Measurements from ENCODE around the gene CWC22. TPM values are rescaled to one million over a fixed set of nuclear protein-coding genes. Genes with fewer than 3 reads are reported as not detected.
"Not testable (repeated sequence)": the region's sequence is repeated elsewhere in the genome, so short reads cannot be mapped to it uniquely, and the experiment has no call there.

The CWC22 gene
- total and polyA plus RNA-seq, 2 of the 13 experiments (the other 11 are each of a cell fraction or from before 2014, with no cell fraction given): 5.7 to 29.2 TPM

DNA sequence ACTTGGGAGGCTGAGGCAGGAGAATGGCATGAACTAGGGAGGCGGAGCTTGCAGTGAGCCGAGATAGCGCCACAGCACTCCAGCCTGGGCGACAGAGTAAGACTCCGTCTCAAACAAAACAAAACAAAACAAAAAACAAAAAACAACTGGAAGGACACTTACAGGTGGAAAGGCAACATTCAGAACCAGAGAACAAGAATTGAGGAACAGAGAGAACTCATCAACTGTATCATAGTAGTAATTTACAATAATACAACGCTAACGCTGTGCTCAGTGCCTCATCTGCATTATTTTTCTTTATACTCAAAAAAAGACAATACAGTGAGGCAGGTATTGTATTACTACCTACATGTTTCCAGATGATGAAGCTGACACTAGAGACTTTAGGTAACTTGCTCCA lies 1.6 kb downstream of the CWC22 start:
- in situ Hi-C loops (cut with HindIII; ENCODE audit: extremely low pct_ligation_motif_present, low pct_unique_long_range_greater_than_20kb); FAIRE-seq; H3K27me3 ChIP-seq (ENCODE audit: control insufficient read depth in 1 of 2, insufficient read depth in 2 of 2, low read length in 2 of 2); H3K36me3 ChIP-seq (replicated peaks in 1 of 2; ENCODE audit: control insufficient read depth in 1 of 2, insufficient read depth in 2 of 2, low read length in 2 of 2); POLR2A ChIA-PET; BruUV-seq (replicated peaks); H2AFZ ChIP-seq (ENCODE audit: low read length); H4K20me1 ChIP-seq (ENCODE audit: insufficient read depth, low read length); CTCF ChIA-PET (ENCODE audit: low intra/inter-chr PET ratio, low total read pairs); H3K27ac ChIP-seq (ENCODE audit: extremely low read length, insufficient read depth, low read length); DNase-seq (ENCODE audit: low spot score); ATAC-seq; H3K9me3 ChIP-seq (ENCODE audit: low read length): not testable (repeated sequence)
- peaks cover 55% of the 10 kb centered on the region for H3K79me2 ChIP-seq (ENCODE audit: insufficient read depth, low read length)
- peak overlapping the region; percentile 88 for H3K4me2 ChIP-seq (ENCODE audit: low read depth, low read length)
- peak overlapping the region; percentile 76 to 94 (median 93) for H3K4me3 ChIP-seq (replicated peaks in 1 of 3; ENCODE audit: insufficient read depth in 1 of 3, low read depth in 2 of 3, low read length in 3 of 3)
- WGBS (ENCODE audit: low lambda C conversion rate): 98% methylated on average over 7 of the region's 7 CpGs
- peaks cover 33% of the 10 kb centered on the region for H3K4me1 ChIP-seq (ENCODE audit: insufficient read depth, low read length)
- peak overlapping the region; percentile 92 for H3K9ac ChIP-seq (ENCODE audit: insufficient read depth, low read depth, low read length)
- intact Hi-C loops (cut with micrococcal nuclease; ENCODE audit: unreplicated experiment): loop anchor here (10.0 kb wide), 1 partner anchor 979 kb away; the partner anchor contains the start of gene UBE2E3

DNA sequence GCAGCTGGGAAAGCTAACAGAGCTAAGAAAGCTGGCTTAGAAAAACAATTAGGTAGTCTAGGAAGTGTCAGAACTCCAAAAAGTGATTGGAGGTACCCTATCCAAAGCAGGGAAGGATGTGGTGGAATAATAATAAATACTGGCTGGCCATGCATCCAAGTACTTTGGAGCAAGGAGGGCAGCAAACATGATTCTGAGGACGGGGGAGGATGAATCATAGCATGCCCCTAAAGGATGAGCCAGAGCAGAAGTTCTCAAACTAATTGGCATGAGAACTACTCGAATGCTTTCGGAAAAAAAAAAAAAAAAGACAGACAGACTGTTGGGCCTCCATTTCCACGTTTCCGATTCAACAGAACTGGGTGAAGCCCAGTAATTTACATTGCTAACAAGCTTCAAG lies 2.4 kb downstream of the CWC22 start:
- ChIA-PET POLR2A (no interaction called here), CTCF (ENCODE audit: low intra/inter-chr PET ratio, low total read pairs) (no interaction called here)
- no peak overlapping the region for H3K9ac ChIP-seq (ENCODE audit: insufficient read depth, low read depth, low read length)
- no peaks in the 10 kb centered on the region; a peak in 1 of 5 replicates for H3K27me3 ChIP-seq (ENCODE audit: control insufficient read depth in 1 of 2, insufficient read depth in 2 of 2, low read length in 2 of 2)
- H3K36me3 ChIP-seq (replicated peaks in 1 of 2; ENCODE audit: control insufficient read depth in 1 of 2, insufficient read depth in 2 of 2, low read length in 2 of 2): no peaks in the 10 kb centered on the region; a peak in 2 of 5 replicates
- WGBS (ENCODE audit: low lambda C conversion rate): 99% methylated on average over 5 of the region's 5 CpGs
- BruUV-seq (replicated peaks): no TSS peak
- intact Hi-C loops (cut with micrococcal nuclease; ENCODE audit: unreplicated experiment) (loop anchor here (10.0 kb wide), 1 partner anchor 980 kb away; the partner anchor contains the start of gene UBE2E3), in situ Hi-C loops (cut with HindIII; ENCODE audit: extremely low pct_ligation_motif_present, low pct_unique_long_range_greater_than_20kb) (no loop called here)
- H3K4me2 ChIP-seq (ENCODE audit: low read depth, low read length): peak overlapping the region; percentile 21
- TF ChIP-seq ZBTB21 (CRISPR knock-in tag; IDR thresholded peaks at IDR 0.05): no peak
- TF ChIP-seq, protein P1, sequence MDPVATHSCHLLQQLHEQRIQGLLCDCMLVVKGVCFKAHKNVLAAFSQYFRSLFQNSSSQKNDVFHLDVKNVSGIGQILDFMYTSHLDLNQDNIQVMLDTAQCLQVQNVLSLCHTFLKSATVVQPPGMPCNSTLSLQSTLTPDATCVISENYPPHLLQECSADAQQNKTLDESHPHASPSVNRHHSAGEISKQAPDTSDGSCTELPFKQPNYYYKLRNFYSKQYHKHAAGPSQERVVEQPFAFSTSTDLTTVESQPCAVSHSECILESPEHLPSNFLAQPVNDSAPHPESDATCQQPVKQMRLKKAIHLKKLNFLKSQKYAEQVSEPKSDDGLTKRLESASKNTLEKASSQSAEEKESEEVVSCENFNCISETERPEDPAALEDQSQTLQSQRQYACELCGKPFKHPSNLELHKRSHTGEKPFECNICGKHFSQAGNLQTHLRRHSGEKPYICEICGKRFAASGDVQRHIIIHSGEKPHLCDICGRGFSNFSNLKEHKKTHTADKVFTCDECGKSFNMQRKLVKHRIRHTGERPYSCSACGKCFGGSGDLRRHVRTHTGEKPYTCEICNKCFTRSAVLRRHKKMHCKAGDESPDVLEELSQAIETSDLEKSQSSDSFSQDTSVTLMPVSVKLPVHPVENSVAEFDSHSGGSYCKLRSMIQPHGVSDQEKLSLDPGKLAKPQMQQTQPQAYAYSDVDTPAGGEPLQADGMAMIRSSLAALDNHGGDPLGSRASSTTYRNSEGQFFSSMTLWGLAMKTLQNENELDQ (CRISPR knock-in tag; IDR thresholded peaks at IDR 0.05; ENCODE audit: borderline replicate concordance): no peak
- TF ChIP-seq, protein P2, sequence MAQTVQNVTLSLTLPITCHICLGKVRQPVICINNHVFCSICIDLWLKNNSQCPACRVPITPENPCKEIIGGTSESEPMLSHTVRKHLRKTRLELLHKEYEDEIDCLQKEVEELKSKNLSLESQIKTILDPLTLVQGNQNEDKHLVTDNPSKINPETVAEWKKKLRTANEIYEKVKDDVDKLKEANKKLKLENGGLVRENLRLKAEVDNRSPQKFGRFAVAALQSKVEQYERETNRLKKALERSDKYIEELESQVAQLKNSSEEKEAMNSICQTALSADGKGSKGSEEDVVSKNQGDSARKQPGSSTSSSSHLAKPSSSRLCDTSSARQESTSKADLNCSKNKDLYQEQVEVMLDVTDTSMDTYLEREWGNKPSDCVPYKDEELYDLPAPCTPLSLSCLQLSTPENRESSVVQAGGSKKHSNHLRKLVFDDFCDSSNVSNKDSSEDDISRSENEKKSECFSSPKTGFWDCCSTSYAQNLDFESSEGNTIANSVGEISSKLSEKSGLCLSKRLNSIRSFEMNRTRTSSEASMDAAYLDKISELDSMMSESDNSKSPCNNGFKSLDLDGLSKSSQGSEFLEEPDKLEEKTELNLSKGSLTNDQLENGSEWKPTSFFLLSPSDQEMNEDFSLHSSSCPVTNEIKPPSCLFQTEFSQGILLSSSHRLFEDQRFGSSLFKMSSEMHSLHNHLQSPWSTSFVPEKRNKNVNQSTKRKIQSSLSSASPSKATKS (CRISPR knock-in tag; IDR thresholded peaks at IDR 0.05): no peak
- no peak for TF ChIP-seq ZNF567 (CRISPR knock-in tag; IDR thresholded peaks at IDR 0.05; ENCODE audit: borderline replicate concordance)
- TF ChIP-seq, protein P3, sequence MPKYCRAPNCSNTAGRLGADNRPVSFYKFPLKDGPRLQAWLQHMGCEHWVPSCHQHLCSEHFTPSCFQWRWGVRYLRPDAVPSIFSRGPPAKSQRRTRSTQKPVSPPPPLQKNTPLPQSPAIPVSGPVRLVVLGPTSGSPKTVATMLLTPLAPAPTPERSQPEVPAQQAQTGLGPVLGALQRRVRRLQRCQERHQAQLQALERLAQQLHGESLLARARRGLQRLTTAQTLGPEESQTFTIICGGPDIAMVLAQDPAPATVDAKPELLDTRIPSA (CRISPR knock-in tag; IDR thresholded peaks at IDR 0.05; ENCODE audit: borderline replicate concordance): no peak
- no peak for TF ChIP-seq ZBTB1 (CRISPR knock-in tag; IDR thresholded peaks at IDR 0.05; ENCODE audit: borderline replicate concordance)
- TF ChIP-seq, protein P4, sequence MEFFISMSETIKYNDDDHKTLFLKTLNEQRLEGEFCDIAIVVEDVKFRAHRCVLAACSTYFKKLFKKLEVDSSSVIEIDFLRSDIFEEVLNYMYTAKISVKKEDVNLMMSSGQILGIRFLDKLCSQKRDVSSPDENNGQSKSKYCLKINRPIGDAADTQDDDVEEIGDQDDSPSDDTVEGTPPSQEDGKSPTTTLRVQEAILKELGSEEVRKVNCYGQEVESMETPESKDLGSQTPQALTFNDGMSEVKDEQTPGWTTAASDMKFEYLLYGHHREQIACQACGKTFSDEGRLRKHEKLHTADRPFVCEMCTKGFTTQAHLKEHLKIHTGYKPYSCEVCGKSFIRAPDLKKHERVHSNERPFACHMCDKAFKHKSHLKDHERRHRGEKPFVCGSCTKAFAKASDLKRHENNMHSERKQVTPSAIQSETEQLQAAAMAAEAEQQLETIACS (CRISPR knock-in tag; IDR thresholded peaks at IDR 0.05): no peak
- no peak for TF ChIP-seq DNMT3B (CRISPR knock-in tag; conservative IDR thresholded peaks at IDR 0.05)
- peaks cover 33% of the 10 kb centered on the region for H3K4me1 ChIP-seq (ENCODE audit: insufficient read depth, low read length)
- no peak for ATAC-seq
- no peak for DNase-seq (ENCODE audit: low spot score)
- H4K20me1 ChIP-seq (ENCODE audit: insufficient read depth, low read length): no peaks in the 10 kb centered on the region
- no peak overlapping the region for H3K27ac ChIP-seq (ENCODE audit: extremely low read length, insufficient read depth, low read length)
- H2AFZ ChIP-seq (ENCODE audit: low read length): no peak overlapping the region
- FAIRE-seq: no peak
- no peak overlapping the region for H3K4me3 ChIP-seq (replicated peaks in 1 of 3; ENCODE audit: insufficient read depth in 1 of 3, low read depth in 2 of 3, low read length in 3 of 3)
- H3K9me3 ChIP-seq (ENCODE audit: low read length): no peaks in the 10 kb centered on the region
- peaks cover 62% of the 10 kb centered on the region for H3K79me2 ChIP-seq (ENCODE audit: insufficient read depth, low read length)
